SU-DHL-6 (cell line): ENCODE results near the gene CEP63.
"Not testable (repeated sequence)": the region's sequence is repeated elsewhere in the genome, so short reads cannot be mapped to it uniquely, and the experiment has no call there.

Experiments used
- H2AFZ ChIP-seq: fragments of 200-600 bp; sonication (generic); 2 replicates; pipeline ENCODE4 v1.6.1; 2014; ENCODE audit warnings: low read depth, mild to moderate bottlenecking, moderate library complexity, mixed read lengths, antibody characterized with exemption, low read length; ENCODE audit not compliant: severe bottlenecking
- H3F3A ChIP-seq: fragments of 200-600 bp; shearing (Covaris generic); 2 replicates; pipeline ENCODE4 v1.6.0; 2016; ENCODE audit warnings: antibody characterized with exemption, mild to moderate bottlenecking; ENCODE audit not compliant: insufficient read depth
- H3K27ac ChIP-seq: fragments of 200-600 bp; sonication (generic); 2 replicates; pipeline ENCODE4 v1.5.1; 2016; ENCODE audit warnings: low read depth, mild to moderate bottlenecking, low read length, moderate library complexity, mixed read lengths
- H3K27me3 ChIP-seq: fragments of 200-600 bp; sonication (generic), shearing (Covaris generic); 2 replicates; pipeline ENCODE4 v1.6.0; 2014; ENCODE audit warnings: mild to moderate bottlenecking, low read length
- H3K36me3 ChIP-seq: fragments of 200-600 bp; sonication (generic); 2 replicates; pipeline ENCODE4 v1.6.1; 2014; ENCODE audit warnings: mild to moderate bottlenecking, low read length, mixed read lengths
- H3K4me2 ChIP-seq: fragments of 300-600, 200-600 bp; shearing (Covaris generic), sonication (generic); 2 replicates; pipeline ENCODE4 v1.6.0; 2014; ENCODE audit warnings: low read length, low read depth, mild to moderate bottlenecking; ENCODE audit not compliant: poor library complexity, severe bottlenecking
- H3K4me3 ChIP-seq: fragments of 200-600 bp; sonication (generic); 2 replicates; pipeline ENCODE4 v1.5.1; 2014; ENCODE audit warnings: antibody characterized with exemption, low read length, mild to moderate bottlenecking, mixed read lengths; ENCODE audit not compliant: insufficient read depth, poor library complexity, severe bottlenecking
- H3K79me2 ChIP-seq: fragments of 200-600 bp; sonication (generic); 2 replicates; pipeline ENCODE4 v1.6.1; 2014; ENCODE audit warnings: mild to moderate bottlenecking, low read length, moderate library complexity; ENCODE audit not compliant: insufficient read depth
- H3K9ac ChIP-seq: fragments of 200-600 bp; sonication (generic); 2 replicates; pipeline ENCODE4 v1.7.0; 2014; ENCODE audit warnings: mild to moderate bottlenecking, low read length
- H3K9me2 ChIP-seq: fragments of 200-600 bp; sonication (generic); replicated peaks from 2 replicates; pipeline ENCODE4 v1.6.1; 2014; ENCODE audit warnings: low read length; ENCODE audit not compliant: insufficient read depth
- H3K9me3 ChIP-seq: fragments of 200-600 bp; sonication (generic); 2 replicates; pipeline ENCODE4 v1.6.1; 2014; ENCODE audit warnings: low read length, mixed read lengths; ENCODE audit not compliant: insufficient read depth
- H4K20me1 ChIP-seq: fragments of 200-600 bp; sonication (generic); 2 replicates; pipeline ENCODE4 v1.6.1; 2014; ENCODE audit warnings: low read depth, mild to moderate bottlenecking, antibody characterized with exemption, low read length, moderate library complexity, mixed read lengths
- CTCF ChIP-seq: fragments of 200-600 bp; sonication (generic); IDR thresholded peaks from one replicate; pipeline ENCODE4 v1.5.1; 2017; ENCODE audit warnings: antibody characterized with exemption, mild to moderate bottlenecking, low read length, moderate library complexity; ENCODE audit not compliant: insufficient read depth, poor library complexity, severe bottlenecking
- EZH2phosphoT487 ChIP-seq: fragments of 200-600 bp; sonication (generic), shearing (Covaris generic); conservative IDR thresholded peaks from 2 replicates; pipeline ENCODE4 v1.6.1; 2018; ENCODE audit warnings: mild to moderate bottlenecking, antibody characterized with exemption, low read length, moderate library complexity, mixed read lengths

The CEP63 gene

GRCh38 chr3:134563601-134564000, 77.7 kb downstream of the CEP63 start:
- no peak overlapping the region for H3K27ac ChIP-seq
- H3F3A ChIP-seq, result no peaks in the 10 kb centered on the region
- no peak overlapping the region for H3K4me3 ChIP-seq
- no peaks in the 10 kb centered on the region for H3K9me3 ChIP-seq
- H3K79me2 ChIP-seq, result no peaks in the 10 kb centered on the region
- no peak for TF ChIP-seq CTCF
- no peak for TF ChIP-seq EZH2phosphoT487
- no peak overlapping the region for H3K9ac ChIP-seq
- H3K4me2 ChIP-seq, result no peak overlapping the region
- no peaks in the 10 kb centered on the region for H3K27me3 ChIP-seq
- no peak overlapping the region for H2AFZ ChIP-seq
- H4K20me1 ChIP-seq, result no peaks in the 10 kb centered on the region
- no peaks in the 10 kb centered on the region for H3K9me2 ChIP-seq
- peaks cover 3% of the 10 kb centered on the region; the same call in 1 of the 2 replicates for H3K36me3 ChIP-seq

GRCh38 chr3:134564991-134565390, 79.1 kb downstream of the CEP63 start:
- H2AFZ ChIP-seq, result no peak overlapping the region
- no peaks in the 10 kb centered on the region for H3K9me2 ChIP-seq
- H3K4me3 ChIP-seq, result no peak overlapping the region
- peaks cover 3% of the 10 kb centered on the region; the same call in 1 of the 2 replicates for H3K36me3 ChIP-seq
- H4K20me1 ChIP-seq, result no peaks in the 10 kb centered on the region
- H3K9me3 ChIP-seq, result no peaks in the 10 kb centered on the region
- no peaks in the 10 kb centered on the region for H3K79me2 ChIP-seq
- TF ChIP-seq EZH2phosphoT487, result no peak
- TF ChIP-seq CTCF, result no peak
- no peaks in the 10 kb centered on the region for H3F3A ChIP-seq
- H3K27me3 ChIP-seq, result no peaks in the 10 kb centered on the region
- H3K4me2 ChIP-seq, result no peak overlapping the region
- H3K9ac ChIP-seq, result no peak overlapping the region
- no peak overlapping the region for H3K27ac ChIP-seq

- Histone ChIP-seq H3K27me3 (no peaks in the 10 kb centered on the region), H4K20me1 (no peaks in the 10 kb centered on the region), H3K9me2 (no peaks in the 10 kb centered on the region), H3F3A (no peaks in the 10 kb centered on the region), H3K9me3 (peaks cover 5% of the 10 kb centered on the region; the same call in 1 of the 2 replicates), H2AFZ (no peak overlapping the region), H3K36me3 (no peaks in the 10 kb centered on the region), H3K4me2 (no peak overlapping the region), H3K79me2 (no peaks in the 10 kb centered on the region), H3K27ac (no peak overlapping the region), H3K4me3 (no peak overlapping the region), H3K9ac (no peak overlapping the region)
- no peak for TF ChIP-seq CTCF
- no peak for TF ChIP-seq EZH2phosphoT487
Measured at GRCh38 chr3:134567605-134568004, 81.7 kb downstream of the CEP63 start.

GRCh38 chr3:134568790-134569189, 82.9 kb downstream of the CEP63 start:
- Histone ChIP-seq H4K20me1 (no peaks in the 10 kb centered on the region), H3K9me3 (peaks cover 5% of the 10 kb centered on the region; the same call in 1 of the 2 replicates), H3F3A (no peaks in the 10 kb centered on the region), H3K36me3 (no peaks in the 10 kb centered on the region), H3K4me3 (no peak overlapping the region), H3K9me2 (no peaks in the 10 kb centered on the region), H3K79me2 (no peaks in the 10 kb centered on the region), H3K27me3 (no peaks in the 10 kb centered on the region), H3K9ac (no peak overlapping the region), H3K27ac (no peak overlapping the region), H2AFZ (no peak overlapping the region), H3K4me2 (no peak overlapping the region)
- no peak for TF ChIP-seq CTCF
- TF ChIP-seq EZH2phosphoT487, result no peak

- H3K27ac ChIP-seq, H3K9ac ChIP-seq, H3F3A ChIP-seq, H3K36me3 ChIP-seq, H3K9me3 ChIP-seq, H3K27me3 ChIP-seq, H3K79me2 ChIP-seq, H3K4me3 ChIP-seq, H2AFZ ChIP-seq, H4K20me1 ChIP-seq, H3K9me2 ChIP-seq, H3K4me2 ChIP-seq: not testable (repeated sequence)
Measured at GRCh38 chr3:134569899-134570298, 84.0 kb downstream of the CEP63 start.
